Stomach (tissue), 9 donors: Measurements from ENCODE around the gene HELZ. TPM values are rescaled to one million over a fixed set of nuclear protein-coding genes. Genes with fewer than 3 reads are reported as not detected.

Experiments
- DNase-seq, 2 donors: peaks; one replicate each; pipeline versions ENCODE4 v3.0.0 to v3.0.0-alpha.2; 2013 to 2019
- H3K27ac ChIP-seq, 5 donors: fragments of 200-600 bp in 4 of 5; sonication (generic) in 4 of 5; one replicate each; pipeline ENCODE4 v1.5.1; 2013 to 2019; ENCODE audit warnings: mild to moderate bottlenecking in 1 of 5, moderate library complexity in 1 of 5
- H3K27me3 ChIP-seq, 3 donors: fragments of 200-600 bp; sonication (generic); one replicate each; pipeline ENCODE4 v1.5.1; 2017 to 2019; ENCODE audit warnings: mixed run types in 1 of 3
- H3K36me3 ChIP-seq, 4 donors: fragments of 200-600 bp; sonication (generic); 1 replicate in 3 of 4; 2 replicates in 1 of 4; pipeline ENCODE4 v1.5.1; 2016 to 2019
- H3K4me1 ChIP-seq, 4 donors: fragments of 200-600 bp; sonication (generic); one replicate each; pipeline ENCODE4 v1.5.1; 2016 to 2019
- H3K4me3 ChIP-seq, 4 donors: fragments of 200-600 bp; sonication (generic) in 3 of 4; one replicate each; pipeline ENCODE4 v1.5.1; 2016 to 2019; ENCODE audit warnings: mild to moderate bottlenecking in 1 of 4
- H3K9me3 ChIP-seq, 4 donors: fragments of 200-600 bp; sonication (generic); one replicate each; pipeline ENCODE4 v1.5.1; 2016 to 2019
- CTCF ChIP-seq, 7 experiments: fragments of 450-650 bp in 4 of 7; fragments of 200-600 bp in 3 of 7; sonication (generic) in 3 of 7; IDR thresholded peaks; one replicate each; pipeline ENCODE4 v1.5.1; 2016 to 2019; ENCODE audit warnings: antibody characterized with exemption in 7 of 7, control low read depth in 2 of 7, mild to moderate bottlenecking in 1 of 7
- EP300 ChIP-seq: sonication (generic); formaldehyde crosslinking; IDR thresholded peaks from one replicate; pipeline ENCODE4 v1.6.1; 2017; ENCODE audit warnings: antibody characterized with exemption
- POLR2A ChIP-seq, 4 donors: fragments of 450-650 bp; IDR thresholded peaks; one replicate each; pipeline ENCODE4 v1.6.1; 2016; ENCODE audit warnings: antibody characterized with exemption in 4 of 4, control low read depth in 2 of 4, mild to moderate bottlenecking in 1 of 4, moderate library complexity in 1 of 4
- POLR2AphosphoS5 ChIP-seq, 3 donors: sonication (generic); formaldehyde crosslinking; IDR thresholded peaks; one replicate each; pipeline ENCODE4 v1.6.1; 2016; ENCODE audit warnings: antibody characterized with exemption in 3 of 3
- WGBS, 5 donors: extraction: QIAGEN DNeasy Blood & Tissue Kit in 3 of 5; methylation state at CpG; one replicate each; pipeline versions ENCODE4 v1.1.5 to v1.1.7; 2013 to 2018; 5-methylcytosine and 5-hydroxymethylcytosine counted together
- intact Hi-C: fragments of 100-400 bp; cut with DNase I; formaldehyde crosslinking; loops from one replicate; pipeline ENCODE4 v1.15.1; 2023; ENCODE audit warnings: low total_unique reads
- polyA plus RNA-seq, 3 donors: library from polyadenylated mRNA; stranded (reverse); fragments of 200-250 nt; gene quantifications; one replicate each; pipeline ENCODE4 v1.2.3, GENCODE V29; 2013
- total RNA-seq, 5 donors: library from RNA; depleted of rRNA; stranded (reverse); fragments of >200 nt; gene quantifications; one replicate each; pipeline versions ENCODE4 v1.1.0 to v1.2.3, GENCODE V29; 2014 to 2016
- donor health status: healthy with polysubstance abuse.
- donor health status: Bipolar disorder and iron deficiency.
- donor health status: healthy.

Gene HELZ
- total and polyA plus RNA-seq, 8 donors, result 2.1 to 218 (median 40.4) TPM

GRCh38 chr17:67164302-67164701, 80.7 kb downstream of the HELZ start:
- Histone ChIP-seq H3K27ac (no peak overlapping the region), H3K4me1 (no peaks in the 10 kb centered on the region), H3K36me3 (peaks cover 19 to 95% (median 86%) of the 10 kb centered on the region in 4 donors), H3K27me3 (no peaks in the 10 kb centered on the region), H3K4me3 (no peak overlapping the region), H3K9me3 (no peaks in the 10 kb centered on the region)
- DNase-seq, result no peak
- TF ChIP-seq POLR2AphosphoS5 (IDR thresholded peaks at IDR 0.05) (no peak), POLR2A (IDR thresholded peaks at IDR 0.05) (no peak), CTCF (IDR thresholded peaks at IDR 0.05) (no peak), EP300 (no peak)
- intact Hi-C loops, result no loop called here
- 69 to 91% (median 84%) methylated on average over 2 of the region's 2 CpGs for WGBS, 5 donors

- H3K4me1 ChIP-seq, result no peaks in the 10 kb centered on the region
- no peak for DNase-seq
- H3K4me3 ChIP-seq, result no peak overlapping the region
- H3K36me3 ChIP-seq, result peaks cover 15 to 95% (median 85%) of the 10 kb centered on the region in 4 donors
- no peaks in the 10 kb centered on the region for H3K9me3 ChIP-seq
- no peaks in the 10 kb centered on the region for H3K27me3 ChIP-seq
- TF ChIP-seq POLR2A (IDR thresholded peaks at IDR 0.05) (no peak), CTCF (IDR thresholded peaks at IDR 0.05) (no peak), EP300 (no peak), POLR2AphosphoS5 (IDR thresholded peaks at IDR 0.05) (no peak)
- no peak overlapping the region for H3K27ac ChIP-seq
- intact Hi-C loops, result no loop called here
Measured at GRCh38 chr17:67162771-67163170, 82.2 kb downstream of the HELZ start.

GRCh38 chr17:67161573-67161972, 83.4 kb downstream of the HELZ start:
- no peak for DNase-seq
- H3K36me3 ChIP-seq, result peaks cover 15 to 92% (median 81%) of the 10 kb centered on the region in 4 donors
- H3K27me3 ChIP-seq, result no peaks in the 10 kb centered on the region
- H3K27ac ChIP-seq, result no peak overlapping the region
- H3K9me3 ChIP-seq, result no peaks in the 10 kb centered on the region
- intact Hi-C loops, result no loop called here
- no peaks in the 10 kb centered on the region for H3K4me1 ChIP-seq
- H3K4me3 ChIP-seq, result no peak overlapping the region
- no peak for TF ChIP-seq POLR2AphosphoS5 (IDR thresholded peaks at IDR 0.05)
- no peak for TF ChIP-seq CTCF (IDR thresholded peaks at IDR 0.05)
- no peak for TF ChIP-seq POLR2A (IDR thresholded peaks at IDR 0.05)
- no peak for TF ChIP-seq EP300
- 91 to 99% (median 93%) methylated on average over 3 of the region's 3 CpGs for WGBS, 5 donors

- no peak for DNase-seq
- intact Hi-C loops, result no loop called here
- no peak overlapping the region for H3K4me3 ChIP-seq
- no peaks in the 10 kb centered on the region for H3K27me3 ChIP-seq
- no peak for TF ChIP-seq POLR2AphosphoS5 (IDR thresholded peaks at IDR 0.05)
- TF ChIP-seq POLR2A (IDR thresholded peaks at IDR 0.05), result no peak
- no peak for TF ChIP-seq CTCF (IDR thresholded peaks at IDR 0.05)
- TF ChIP-seq EP300, result no peak
- WGBS, 5 donors, result 87 to 90% (median 89%) methylated on average over 8 of the region's 8 CpGs
- peaks cover 15 to 86% (median 76%) of the 10 kb centered on the region in 4 donors for H3K36me3 ChIP-seq
- H3K9me3 ChIP-seq, result no peaks in the 10 kb centered on the region
- no peak overlapping the region for H3K27ac ChIP-seq
- H3K4me1 ChIP-seq, result no peaks in the 10 kb centered on the region
Measured at GRCh38 chr17:67160791-67161190, 84.2 kb downstream of the HELZ start.
